Activated CD8-positive, alpha-beta memory T cell treated with anti-CD3 and anti-CD28 coated beads, Interleukin-2, amount 50 U/mL, for 24 hours (primary cell): Measurements from ENCODE around the gene STX16.

Experiments used
- DNase-seq: peaks from one replicate; pipeline ENCODE4 v3.0.0-alpha.2; 2020; ENCODE audit errors: extremely low read depth

STX16 gene

GRCh38 chr20:58618351-58619076, 32.6 kb upstream of the STX16 start:
- no peak for DNase-seq

DNA sequence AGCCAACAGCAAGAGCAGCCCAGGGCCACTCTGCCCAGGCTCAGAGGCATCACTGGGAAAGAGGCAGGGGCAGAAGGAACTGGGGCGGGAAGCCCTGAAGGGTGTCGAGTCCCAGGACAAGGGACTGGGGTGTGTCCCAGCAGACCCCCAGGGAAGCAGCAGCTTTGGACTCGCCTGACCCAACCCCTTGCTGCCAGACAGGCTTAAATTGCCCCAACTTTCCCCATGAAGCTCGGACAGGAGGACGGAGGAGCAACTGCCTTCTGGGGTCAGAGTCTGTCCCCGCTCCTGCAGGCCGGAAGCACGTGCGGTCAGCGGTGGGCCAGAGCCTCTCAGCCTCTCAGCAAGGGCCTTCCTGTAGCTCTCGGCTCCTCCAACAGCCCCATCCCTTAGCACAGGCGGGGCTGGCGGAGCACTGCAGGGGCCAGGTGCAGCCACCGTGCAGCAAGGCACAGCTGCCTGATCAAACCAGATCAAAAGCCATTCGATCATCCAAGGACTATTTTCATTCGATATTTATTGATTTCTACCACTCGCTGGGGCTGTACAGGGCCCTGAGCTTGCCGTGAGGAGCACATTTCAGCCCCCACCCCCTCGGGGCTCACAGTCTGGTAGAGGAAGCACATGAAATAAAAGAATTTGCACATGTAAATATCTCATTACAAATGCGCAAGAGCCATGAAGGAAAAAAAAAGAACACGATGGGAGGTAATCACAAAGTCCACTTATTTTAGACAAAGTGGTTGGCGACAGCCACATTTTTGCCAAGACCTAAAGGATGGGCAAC, 31.8 kb upstream of the STX16 start:
- DNase-seq: no peak

DNA sequence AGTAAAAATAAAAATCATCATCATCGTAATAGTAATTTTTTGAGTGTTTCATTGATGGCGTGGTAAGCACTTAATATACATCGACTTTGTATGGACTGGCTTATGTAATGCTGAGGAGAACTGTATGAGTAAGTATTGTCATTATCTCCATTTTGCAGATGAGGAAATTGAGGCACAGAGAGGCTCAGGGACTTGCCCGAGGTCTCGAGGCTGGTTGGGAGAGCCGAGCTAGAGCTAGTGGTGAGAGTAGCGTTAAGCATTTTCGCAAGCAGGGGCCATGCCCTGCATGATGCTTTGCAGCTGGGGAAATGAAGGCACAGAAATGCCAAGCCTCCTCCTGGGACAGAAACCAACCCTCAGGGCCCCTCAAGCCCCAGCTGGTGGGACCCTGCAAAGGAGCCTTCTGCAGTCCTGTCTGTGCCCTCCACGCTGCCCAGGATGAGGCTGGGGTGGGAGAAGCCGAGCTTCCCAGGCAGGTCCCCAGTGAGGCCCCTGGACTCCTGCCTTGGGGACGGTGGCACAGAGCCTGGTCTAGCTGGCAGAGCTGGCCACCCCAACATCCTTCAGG, 31.1 kb upstream of the STX16 start:
- DNase-seq: no peak

DNA sequence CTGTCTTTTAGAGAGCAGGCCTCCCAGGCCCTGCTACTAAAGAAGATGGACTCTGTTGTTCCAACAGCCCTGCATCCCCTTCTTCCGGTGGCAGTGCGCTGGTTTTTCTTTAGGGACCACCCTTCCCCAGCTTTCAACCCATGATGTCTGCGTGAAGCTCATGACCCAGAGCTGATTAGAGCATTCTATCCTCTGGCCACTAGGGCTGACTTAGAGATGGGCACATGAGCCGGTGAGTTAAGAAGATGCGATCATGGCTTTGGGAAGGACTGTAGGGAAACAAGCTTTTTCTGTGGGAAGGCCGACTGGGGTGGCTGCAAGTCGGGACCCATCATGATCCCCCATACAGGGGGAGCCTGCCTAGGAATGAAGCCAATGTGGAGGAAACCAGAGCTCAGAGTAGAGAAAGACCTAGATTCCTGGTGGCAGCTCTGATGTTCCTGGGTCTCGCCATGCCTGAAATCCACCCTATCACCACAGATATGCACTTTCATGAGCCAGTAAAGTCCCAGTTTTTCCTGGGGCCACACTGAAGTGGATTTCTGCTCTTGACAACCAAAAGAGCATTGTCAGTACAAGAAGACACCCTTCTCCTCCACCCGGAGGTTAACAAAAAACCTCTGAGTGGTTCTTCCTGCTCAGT, 29.1 kb upstream of the STX16 start:
- no peak for DNase-seq

- no peak for DNase-seq
These were observed 28.2 kb upstream of the STX16 start for GRCh38 chr20:58622671-58623578.

GRCh38 chr20:58623579-58624473, 27.3 kb upstream of the STX16 start:
- no peak for DNase-seq

DNA sequence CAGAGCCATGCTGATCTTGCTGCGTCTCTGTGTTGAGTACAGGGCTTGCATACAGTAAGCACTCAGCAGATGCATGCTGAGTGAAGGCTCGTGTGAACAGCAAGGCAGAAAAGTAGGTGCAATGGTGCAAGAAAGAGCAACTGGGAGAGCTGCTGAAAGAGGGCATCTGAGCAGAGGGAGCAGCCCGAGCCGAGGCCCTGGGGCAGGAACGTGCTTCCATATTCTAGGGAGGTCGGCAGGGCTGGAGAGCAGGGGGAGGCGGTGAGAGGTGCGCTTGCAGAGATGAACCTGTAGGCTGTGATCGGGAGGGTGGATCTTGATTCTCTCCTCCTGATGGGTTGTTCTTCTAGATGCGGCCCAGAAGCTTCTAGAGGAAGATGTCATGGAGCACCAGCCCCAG, 26.4 kb upstream of the STX16 start:
- DNase-seq: no peak

- DNase-seq: no peak
These were observed 25.5 kb upstream of the STX16 start for GRCh38 chr20:58625585-58625984.

GRCh38 chr20:58626051-58626450, 25.0 kb upstream of the STX16 start:
- DNase-seq: no peak

DNA sequence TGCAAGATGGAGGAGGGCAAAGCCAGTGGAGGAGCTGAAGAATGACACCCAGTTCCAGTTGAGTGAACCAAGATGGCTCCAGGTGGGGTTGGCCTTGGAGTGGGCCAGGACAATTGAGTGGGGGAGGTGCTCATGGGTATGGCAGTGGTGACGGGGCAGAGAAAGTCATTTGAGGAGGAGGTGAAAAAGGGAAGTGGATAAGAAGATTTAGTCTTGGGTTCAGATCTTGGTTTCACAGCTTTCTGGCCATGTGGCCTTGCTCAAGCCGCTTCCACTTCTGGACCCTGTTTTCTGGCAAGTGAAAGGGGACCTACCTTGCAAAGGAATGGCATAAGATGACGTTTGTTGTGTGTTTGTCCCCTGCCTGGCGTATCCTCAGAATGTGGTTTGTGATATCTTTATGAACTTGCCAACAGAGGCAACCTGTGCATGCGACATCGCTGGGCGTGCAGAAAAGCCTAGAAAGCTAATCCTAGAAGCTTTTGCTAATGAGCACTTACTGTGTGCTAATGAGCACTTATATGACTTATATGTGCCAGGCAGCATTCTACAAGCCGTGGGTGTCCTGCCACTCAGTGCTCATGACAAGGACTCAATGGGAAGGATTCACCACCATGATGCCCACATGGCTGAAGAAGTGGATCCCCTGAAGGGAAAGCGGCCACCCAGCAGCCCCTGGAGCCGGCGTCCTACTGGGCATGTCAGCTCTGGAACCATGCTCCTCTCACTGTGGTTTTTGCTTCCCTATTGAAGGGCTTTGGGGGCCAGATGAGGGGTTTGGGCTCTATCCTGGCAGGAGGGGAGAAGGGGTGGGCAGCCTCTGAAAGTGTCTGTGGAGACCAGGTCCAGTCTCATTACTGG, 23.6 kb upstream of the STX16 start:
- DNase-seq: no peak

DNA sequence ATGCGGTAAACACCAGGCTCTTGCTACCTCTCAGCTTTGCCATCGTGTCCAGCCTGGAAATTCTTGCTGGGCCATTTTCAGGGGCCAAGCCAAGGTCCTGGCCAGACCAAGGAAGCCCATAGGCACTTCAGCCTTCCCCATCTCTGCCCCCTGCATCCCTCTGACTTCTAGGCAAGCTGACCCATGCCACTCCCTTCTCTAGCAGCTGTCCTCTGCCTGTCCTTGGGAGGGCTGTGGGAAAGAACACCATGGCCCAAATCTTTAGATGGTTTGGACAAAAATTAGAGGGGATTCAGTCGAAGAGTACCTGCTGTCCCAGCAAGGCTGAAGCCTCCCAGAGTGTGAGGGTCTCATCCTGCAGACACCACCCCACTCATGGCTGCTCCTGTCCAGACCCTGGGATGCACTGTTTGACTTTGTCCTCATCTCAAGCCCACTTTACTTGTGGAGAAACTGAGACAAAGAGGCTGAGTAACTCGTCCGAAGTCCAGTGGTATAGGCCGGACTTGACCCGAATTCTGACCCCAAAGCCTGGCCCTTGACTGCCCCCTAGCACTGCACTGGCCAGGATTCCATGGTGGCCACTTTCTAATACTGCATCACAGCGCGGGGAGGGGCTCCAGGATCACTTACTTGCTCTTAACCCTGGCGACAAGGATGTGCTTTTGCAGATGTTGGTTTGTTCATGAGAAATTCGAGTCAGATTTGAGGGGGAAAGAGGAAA, 22.4 kb upstream of the STX16 start:
- DNase-seq: no peak

DNA sequence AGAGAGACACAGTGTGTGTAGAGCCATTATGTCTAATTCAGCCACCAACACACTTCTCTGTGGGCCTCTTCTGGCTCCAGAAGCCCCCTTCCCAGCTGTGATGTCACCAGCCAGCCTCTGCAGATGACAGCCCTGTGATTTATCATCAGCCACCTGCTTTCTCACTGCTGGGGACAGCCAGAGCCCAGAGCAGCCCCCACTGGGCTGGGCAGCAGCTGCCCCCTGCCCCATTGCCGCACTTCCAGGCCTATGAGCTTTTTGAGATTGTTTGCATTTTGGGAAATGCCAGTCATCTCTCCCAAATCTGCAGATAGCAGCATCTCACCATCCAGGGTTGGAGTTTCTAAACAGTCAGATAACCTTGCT, 21.9 kb upstream of the STX16 start:
- DNase-seq: no peak

DNA sequence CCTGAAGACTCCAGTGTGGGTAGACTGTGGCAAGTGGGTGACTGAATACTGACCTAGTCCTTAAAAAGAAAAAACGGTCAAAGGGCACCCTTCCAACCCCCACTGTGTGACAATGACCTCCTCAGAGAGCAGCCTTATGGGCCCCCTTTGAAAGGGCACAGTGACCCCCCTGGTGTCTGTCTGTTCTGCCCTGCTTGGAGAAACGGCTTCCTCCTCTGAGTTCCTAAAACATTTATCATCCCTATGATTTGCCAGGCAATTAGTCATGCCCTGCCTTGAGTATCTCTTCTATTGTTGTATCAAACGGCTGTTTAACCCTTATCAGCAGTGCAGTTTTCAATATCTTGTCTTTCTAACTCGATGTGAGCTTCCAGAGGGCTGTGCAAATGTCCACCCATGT, 21.0 kb upstream of the STX16 start:
- DNase-seq: no peak

GRCh38 chr20:58633161-58634053, 17.7 kb upstream of the STX16 start:
- DNase-seq: no peak

DNA sequence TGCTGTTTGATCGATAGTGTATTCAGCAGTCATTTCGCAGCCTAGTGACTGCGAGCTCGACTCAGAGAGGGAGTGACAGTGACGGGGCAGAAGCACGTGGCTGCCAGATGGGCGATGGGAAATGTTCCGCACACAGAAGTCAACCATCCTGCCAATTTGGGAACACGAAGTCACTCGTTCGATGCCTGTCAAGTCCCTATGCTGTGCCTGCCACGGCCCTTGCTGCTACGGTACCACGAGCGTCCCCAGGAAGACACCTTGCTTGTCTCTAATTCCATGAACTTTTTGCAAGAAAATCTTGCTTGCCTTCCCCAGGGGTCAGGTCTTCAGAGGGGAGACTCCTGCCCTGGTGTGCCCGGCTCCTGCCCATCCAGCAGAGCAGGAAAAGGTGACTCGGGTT, 17.0 kb upstream of the STX16 start:
- DNase-seq: no peak

GRCh38 chr20:58634521-58635278, 16.4 kb upstream of the STX16 start:
- DNase-seq: no peak

DNA sequence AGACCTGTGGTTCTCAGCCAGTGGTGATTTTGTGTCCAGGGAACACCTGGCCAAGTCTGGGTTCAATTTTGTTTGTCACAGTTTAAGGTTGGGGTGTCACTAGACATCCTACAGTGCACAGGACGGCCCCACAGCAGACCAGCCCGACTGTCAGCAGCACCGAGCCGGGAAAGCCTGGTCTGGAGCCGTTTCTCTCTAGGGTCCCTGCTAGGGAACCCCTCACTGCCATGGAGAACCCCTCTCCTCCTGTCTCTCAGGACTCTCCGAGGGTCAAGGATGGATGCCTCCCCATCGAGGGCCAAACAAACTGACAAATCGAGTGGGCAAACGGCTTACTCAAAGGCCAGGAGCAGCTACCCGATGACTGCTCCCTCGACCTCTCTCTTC, 15.8 kb upstream of the STX16 start:
- DNase-seq: no peak
